ENCODE data around the gene DIDO1. TPM values are rescaled to one million over a fixed set of nuclear protein-coding genes. Genes with fewer than 3 reads are reported as not detected.

DIDO1 gene
- total and polyA plus RNA-seq, 2 of the 13 experiments (the other 11 are each of a cell fraction or from before 2014, with no cell fraction given), result 75.0 to 75.1 TPM

GRCh38 chr20:62926229-62927127 lies at the start of gene DIDO1 (continued):
- TF ChIP-seq CREB1 (IDR thresholded peaks at IDR 0.05) (no peak; the same call in 1 of the 2 replicates), CREB1 (CRISPR knock-in tag; IDR thresholded peaks at IDR 0.05) (no peak), ZNF337 (CRISPR knock-in tag; IDR thresholded peaks at IDR 0.05; ENCODE audit: borderline replicate concordance, low read depth) (peak; percentile 82; the same call in 1 of the 2 replicates), NFKB2 (CRISPR knock-in tag; IDR thresholded peaks at IDR 0.05; ENCODE audit: borderline replicate concordance) (0 out of 2 replicates have a peak, but pooled peaks have one; percentile 54), FUBP1 (CRISPR knock-in tag; IDR thresholded peaks at IDR 0.05; ENCODE audit: borderline replicate concordance) (peak; percentile 44; the same call in 1 of the 2 replicates), NFE2 (CRISPR knock-in tag; IDR thresholded peaks at IDR 0.05) (no peak), GABPB1 (CRISPR knock-in tag; IDR thresholded peaks at IDR 0.05) (peak; percentile 84), HMG20B (CRISPR knock-in tag; conservative IDR thresholded peaks at IDR 0.05) (no peak), ATF5 (CRISPR knock-in tag; IDR thresholded peaks at IDR 0.05; ENCODE audit: low read depth) (0 out of 2 replicates have a peak, but pooled peaks have one; percentile 46), ZNF776 (CRISPR knock-in tag; IDR thresholded peaks at IDR 0.05) (no peak), THAP11 (CRISPR knock-in tag; IDR thresholded peaks at IDR 0.05) (peak; percentile 92), CERS6 (CRISPR knock-in tag; IDR thresholded peaks at IDR 0.05) (no peak), RAD51 (IDR thresholded peaks at IDR 0.05; ENCODE audit: borderline replicate concordance) (no peak), POLR2AphosphoS2 (IDR thresholded peaks at IDR 0.05; ENCODE audit: low read depth, low read length) (peak; percentile 71; the same call in 1 of the 2 replicates), HNRNPL (IDR thresholded peaks at IDR 0.05; ENCODE audit: low read depth, low read length) (no peak), PAF1 (CRISPR knock-in tag; IDR thresholded peaks at IDR 0.05) (no peak), EZH2 (conservative IDR thresholded peaks at IDR 0.05; ENCODE audit: low read depth, low read length) (no peak), FOSL1 (CRISPR knock-in tag; IDR thresholded peaks at IDR 0.05; ENCODE audit: borderline replicate concordance) (no peak), ZNF496 (CRISPR knock-in tag; IDR thresholded peaks at IDR 0.05; ENCODE audit: insufficient replicate concordance) (no peak), SMC3 (IDR thresholded peaks at IDR 0.05; ENCODE audit: low read length) (no peak), ZNF121 (CRISPR knock-in tag; IDR thresholded peaks at IDR 0.05) (no peak), TERF1 (CRISPR knock-in tag; IDR thresholded peaks at IDR 0.05) (peak; percentile 54; the same call in 1 of the 2 replicates), ZNF224 (CRISPR knock-in tag; IDR thresholded peaks at IDR 0.05) (peak; percentile 68), SIN3A (IDR thresholded peaks at IDR 0.05; ENCODE audit: borderline replicate concordance, low read depth, low read length) (peak; percentile 61; the same call in 1 of the 2 replicates)

Data from HepG2 (cell line).